ENCODE measurements around the gene LSMEM2.
A peak's percentile ranks its signal among the peaks of the same experiment; 100 is the strongest.
"Not testable (repeated sequence)": the region's sequence is repeated elsewhere in the genome, so short reads cannot be mapped to it uniquely, and the experiment has no call there.

Gene LSMEM2

GRCh38 chr3:50269460-50269859 lies 9.4 kb upstream of the LSMEM2 start:
- Histone ChIP-seq H3K36me3 (ENCODE audit: control insufficient read depth, insufficient read depth, low read length) (no peaks in the 10 kb centered on the region), H3K4me1 (ENCODE audit: control insufficient read depth, insufficient read depth, low read length, poor library complexity, severe bottlenecking) (peaks cover 13% of the 10 kb centered on the region), H3K27me3 (replicated peaks; ENCODE audit: control insufficient read depth, insufficient read depth, low read length, poor library complexity, severe bottlenecking) (peaks cover 18% of the 10 kb centered on the region), H3K4me3 (ENCODE audit: insufficient read depth, low read depth, low read length, poor library complexity, severe bottlenecking) (no peak overlapping the region), H3K9me3 (ENCODE audit: control insufficient read depth, low read length) (no peaks in the 10 kb centered on the region), H3K27ac (ENCODE audit: insufficient read depth, low read length, poor library complexity, severe bottlenecking) (no peak overlapping the region)
- DNase-seq = no peak

- Histone ChIP-seq H3K4me3 (ENCODE audit: insufficient read depth, low read depth, low read length, poor library complexity, severe bottlenecking) (no peak overlapping the region), H3K27ac (ENCODE audit: insufficient read depth, low read length, poor library complexity, severe bottlenecking) (no peak overlapping the region), H3K9me3 (ENCODE audit: control insufficient read depth, low read length) (no peaks in the 10 kb centered on the region), H3K27me3 (replicated peaks; ENCODE audit: control insufficient read depth, insufficient read depth, low read length, poor library complexity, severe bottlenecking) (peaks cover 23% of the 10 kb centered on the region), H3K4me1 (ENCODE audit: control insufficient read depth, insufficient read depth, low read length, poor library complexity, severe bottlenecking) (peaks cover 14% of the 10 kb centered on the region), H3K36me3 (ENCODE audit: control insufficient read depth, insufficient read depth, low read length) (no peaks in the 10 kb centered on the region)
- no peak for DNase-seq
Measured at GRCh38 chr3:50269977-50270413, 8.9 kb upstream of the LSMEM2 start.

- Histone ChIP-seq H3K9me3 (ENCODE audit: control insufficient read depth, low read length) (no peaks in the 10 kb centered on the region), H3K4me3 (ENCODE audit: insufficient read depth, low read depth, low read length, poor library complexity, severe bottlenecking) (no peak overlapping the region), H3K27me3 (replicated peaks; ENCODE audit: control insufficient read depth, insufficient read depth, low read length, poor library complexity, severe bottlenecking) (peaks cover 29% of the 10 kb centered on the region), H3K36me3 (ENCODE audit: control insufficient read depth, insufficient read depth, low read length) (no peaks in the 10 kb centered on the region), H3K4me1 (ENCODE audit: control insufficient read depth, insufficient read depth, low read length, poor library complexity, severe bottlenecking) (peaks cover 21% of the 10 kb centered on the region), H3K27ac (ENCODE audit: insufficient read depth, low read length, poor library complexity, severe bottlenecking) (no peak overlapping the region)
- no peak for DNase-seq
Measured at GRCh38 chr3:50270422-50271224, 8.3 kb upstream of the LSMEM2 start.

- peaks cover 29% of the 10 kb centered on the region for H3K4me1 ChIP-seq (ENCODE audit: control insufficient read depth, insufficient read depth, low read length, poor library complexity, severe bottlenecking)
- no peak overlapping the region for H3K27ac ChIP-seq (ENCODE audit: insufficient read depth, low read length, poor library complexity, severe bottlenecking)
- DNase-seq = no peak
- no peaks in the 10 kb centered on the region for H3K36me3 ChIP-seq (ENCODE audit: control insufficient read depth, insufficient read depth, low read length)
- H3K9me3 ChIP-seq (ENCODE audit: control insufficient read depth, low read length) = no peaks in the 10 kb centered on the region
- H3K27me3 ChIP-seq (replicated peaks; ENCODE audit: control insufficient read depth, insufficient read depth, low read length, poor library complexity, severe bottlenecking) = peaks cover 37% of the 10 kb centered on the region
- no peak overlapping the region for H3K4me3 ChIP-seq (ENCODE audit: insufficient read depth, low read depth, low read length, poor library complexity, severe bottlenecking)
Measured at GRCh38 chr3:50271314-50271936, 7.5 kb upstream of the LSMEM2 start.

- H3K9me3 ChIP-seq (ENCODE audit: control insufficient read depth, low read length); DNase-seq; H3K36me3 ChIP-seq (ENCODE audit: control insufficient read depth, insufficient read depth, low read length); H3K27ac ChIP-seq (ENCODE audit: insufficient read depth, low read length, poor library complexity, severe bottlenecking); H3K4me3 ChIP-seq (ENCODE audit: insufficient read depth, low read depth, low read length, poor library complexity, severe bottlenecking): not testable (repeated sequence)
- peaks cover 36% of the 10 kb centered on the region for H3K27me3 ChIP-seq (replicated peaks; ENCODE audit: control insufficient read depth, insufficient read depth, low read length, poor library complexity, severe bottlenecking)
- peaks cover 31% of the 10 kb centered on the region for H3K4me1 ChIP-seq (ENCODE audit: control insufficient read depth, insufficient read depth, low read length, poor library complexity, severe bottlenecking)
Measured at GRCh38 chr3:50272538-50272910, 6.4 kb upstream of the LSMEM2 start.

- Histone ChIP-seq H3K27me3 (replicated peaks; ENCODE audit: control insufficient read depth, insufficient read depth, low read length, poor library complexity, severe bottlenecking) (peaks cover 36% of the 10 kb centered on the region), H3K36me3 (ENCODE audit: control insufficient read depth, insufficient read depth, low read length) (no peaks in the 10 kb centered on the region), H3K27ac (ENCODE audit: insufficient read depth, low read length, poor library complexity, severe bottlenecking) (no peak overlapping the region), H3K4me3 (ENCODE audit: insufficient read depth, low read depth, low read length, poor library complexity, severe bottlenecking) (peak overlapping the region; percentile 23), H3K4me1 (ENCODE audit: control insufficient read depth, insufficient read depth, low read length, poor library complexity, severe bottlenecking) (peaks cover 31% of the 10 kb centered on the region), H3K9me3 (ENCODE audit: control insufficient read depth, low read length) (no peaks in the 10 kb centered on the region)
- peak; percentile 63 to 80 (median 73) for DNase-seq
Measured at GRCh38 chr3:50272911-50273688, 5.8 kb upstream of the LSMEM2 start.

GRCh38 chr3:50273689-50274065 lies 5.2 kb upstream of the LSMEM2 start:
- peaks cover 31% of the 10 kb centered on the region for H3K4me1 ChIP-seq (ENCODE audit: control insufficient read depth, insufficient read depth, low read length, poor library complexity, severe bottlenecking)
- no peak overlapping the region for H3K4me3 ChIP-seq (ENCODE audit: insufficient read depth, low read depth, low read length, poor library complexity, severe bottlenecking)
- no peak for DNase-seq
- no peaks in the 10 kb centered on the region for H3K9me3 ChIP-seq (ENCODE audit: control insufficient read depth, low read length)
- no peaks in the 10 kb centered on the region for H3K36me3 ChIP-seq (ENCODE audit: control insufficient read depth, insufficient read depth, low read length)
- H3K27ac ChIP-seq (ENCODE audit: insufficient read depth, low read length, poor library complexity, severe bottlenecking) = no peak overlapping the region
- H3K27me3 ChIP-seq (replicated peaks; ENCODE audit: control insufficient read depth, insufficient read depth, low read length, poor library complexity, severe bottlenecking) = peaks cover 36% of the 10 kb centered on the region

GRCh38 chr3:50274371-50275104 lies 4.3 kb upstream of the LSMEM2 start:
- no peaks in the 10 kb centered on the region for H3K36me3 ChIP-seq (ENCODE audit: control insufficient read depth, insufficient read depth, low read length)
- peaks cover 31% of the 10 kb centered on the region for H3K4me1 ChIP-seq (ENCODE audit: control insufficient read depth, insufficient read depth, low read length, poor library complexity, severe bottlenecking)
- no peak overlapping the region for H3K4me3 ChIP-seq (ENCODE audit: insufficient read depth, low read depth, low read length, poor library complexity, severe bottlenecking)
- no peak overlapping the region for H3K27ac ChIP-seq (ENCODE audit: insufficient read depth, low read length, poor library complexity, severe bottlenecking)
- H3K27me3 ChIP-seq (replicated peaks; ENCODE audit: control insufficient read depth, insufficient read depth, low read length, poor library complexity, severe bottlenecking) = peaks cover 36% of the 10 kb centered on the region
- H3K9me3 ChIP-seq (ENCODE audit: control insufficient read depth, low read length) = no peaks in the 10 kb centered on the region
- DNase-seq = peak; percentile 42 to 50 (median 44)

GRCh38 chr3:50275141-50275995 lies 3.5 kb upstream of the LSMEM2 start:
- Histone ChIP-seq H3K36me3 (ENCODE audit: control insufficient read depth, insufficient read depth, low read length) (no peaks in the 10 kb centered on the region), H3K4me3 (ENCODE audit: insufficient read depth, low read depth, low read length, poor library complexity, severe bottlenecking) (no peak overlapping the region), H3K4me1 (ENCODE audit: control insufficient read depth, insufficient read depth, low read length, poor library complexity, severe bottlenecking) (peaks cover 31% of the 10 kb centered on the region), H3K27ac (ENCODE audit: insufficient read depth, low read length, poor library complexity, severe bottlenecking) (no peak overlapping the region), H3K27me3 (replicated peaks; ENCODE audit: control insufficient read depth, insufficient read depth, low read length, poor library complexity, severe bottlenecking) (peaks cover 36% of the 10 kb centered on the region), H3K9me3 (ENCODE audit: control insufficient read depth, low read length) (no peaks in the 10 kb centered on the region)
- no peak for DNase-seq
